HepG2 (cell line): Measurements from ENCODE around the gene CACNA1C. TPM values are rescaled to one million over a fixed set of nuclear protein-coding genes. Genes with fewer than 3 reads are reported as not detected.

Experiments used
- ATAC-seq: fragments of 200-7000 bp; cut with Tn5 transposase; 3 replicates; pipeline ENCODE4 v1.9.1; 2020; ENCODE audit warnings: mild to moderate bottlenecking, moderate library complexity
- BruUV-seq: library from RNA; stranded (reverse); fragments of 400-500 nt; replicated peaks from 2 replicates; lab custom pipeline; 2021; lab: Mats Ljungman, UMichigan
- CTCF ChIA-PET: fragments of 300-600 bp; formaldehyde crosslinking; extraction: SDS; loops from one replicate; lab custom pipeline; 2021; ENCODE audit warnings: low total read pairs, inconsistent platforms, low intra/inter-chr PET ratio; lab: Yijun Ruan, JAX
- POLR2A ChIA-PET: fragments of 350-600 bp; sonication (Branson Sonifier 250); formaldehyde crosslinking; loops from one replicate; lab custom pipeline; 2020; ENCODE audit warnings: antibody characterized with exemption, inconsistent platforms; lab: Yijun Ruan, JAX
- DNase-seq: peaks from one replicate; pipeline ENCODE4 v3.0.0-alpha.2; 2015; ENCODE audit warnings: low spot score
- FAIRE-seq: peaks from 3 replicates; lab custom pipeline; 2011; peaks lifted over from hg19 to GRCh38; lab: Jason Lieb, UNC
- H2AFZ ChIP-seq: one replicate; pipeline ENCODE4 v1.6.1; 2011; ENCODE audit warnings: low read length, inconsistent platforms
- H3K27ac ChIP-seq: fragments of 300-600 bp; 3 replicates; pipeline ENCODE4 v1.8.0; 2011; ENCODE audit warnings: mixed run types, mild to moderate bottlenecking, mixed read lengths, low read length, inconsistent platforms; ENCODE audit not compliant: insufficient read depth; ENCODE audit errors: extremely low read length
- H3K27me3 ChIP-seq, 2 experiments: fragments of 200-600 bp in 1 of 2; 2 replicates in 1 of 2; 3 replicates in 1 of 2; pipeline versions ENCODE4 v1.6.0 to v1.8.0; 2011; ENCODE audit warnings: low read length in 2 of 2, mild to moderate bottlenecking in 2 of 2, moderate library complexity in 2 of 2, inconsistent platforms in 1 of 2; ENCODE audit not compliant: insufficient read depth in 2 of 2, control insufficient read depth in 1 of 2
- H3K36me3 ChIP-seq, 2 experiments: fragments of 200-600 bp in 1 of 2; replicated peaks in 1 of 2; 2 replicates in 1 of 2; 3 replicates in 1 of 2; pipeline versions ENCODE4 v1.5.1 to v1.8.0; 2011; ENCODE audit warnings: low read length in 2 of 2, inconsistent platforms in 1 of 2; ENCODE audit not compliant: insufficient read depth in 2 of 2, control insufficient read depth in 1 of 2
- H3K4me1 ChIP-seq: 2 replicates; pipeline ENCODE4 v1.5.1; 2012; ENCODE audit warnings: low read length, inconsistent platforms; ENCODE audit not compliant: insufficient read depth
- H3K4me2 ChIP-seq: 2 replicates; pipeline ENCODE4 v1.6.0; 2011; ENCODE audit warnings: low read depth, low read length, inconsistent platforms
- H3K4me3 ChIP-seq, 3 experiments: fragments of 200-600 bp in 1 of 3; sonication (generic), shearing (Covaris generic) in 1 of 3; replicated peaks in 1 of 3; 2 replicates each; pipeline ENCODE4 v1.5.1; 2011 to 2016; ENCODE audit warnings: low read length in 3 of 3, inconsistent platforms in 2 of 3, low read depth in 2 of 3, mild to moderate bottlenecking in 2 of 3, control low read depth in 1 of 3, mixed read lengths in 1 of 3; ENCODE audit not compliant: insufficient read depth in 1 of 3
- H3K79me2 ChIP-seq: one replicate; pipeline ENCODE4 v1.6.1; 2011; ENCODE audit warnings: low read length, inconsistent platforms; ENCODE audit not compliant: insufficient read depth
- H3K9ac ChIP-seq: 2 replicates; pipeline ENCODE4 v1.6.0; 2011; ENCODE audit warnings: mild to moderate bottlenecking, low read depth, low read length, inconsistent platforms; ENCODE audit not compliant: insufficient read depth
- H3K9me3 ChIP-seq: 2 replicates; pipeline ENCODE4 v1.5.1; 2012; ENCODE audit warnings: mild to moderate bottlenecking, low read length
- H4K20me1 ChIP-seq: 2 replicates; pipeline ENCODE4 v1.6.0; 2011; ENCODE audit warnings: inconsistent platforms, mild to moderate bottlenecking, low read length, moderate library complexity; ENCODE audit not compliant: insufficient read depth
- GZF1 ChIP-seq: sonication (generic); formaldehyde crosslinking; IDR thresholded peaks from 2 replicates; pipeline ENCODE4 v1.5.1; 2020; ENCODE audit warnings: mild to moderate bottlenecking, missing genetic modification reagents
- HNF4A ChIP-seq: sonication (generic); formaldehyde crosslinking; IDR thresholded peaks from 2 replicates; pipeline ENCODE4 v1.4.0; 2020; ENCODE audit warnings: missing genetic modification reagents
- MEF2D ChIP-seq: sonication (generic); formaldehyde crosslinking; IDR thresholded peaks from 2 replicates; pipeline ENCODE4 v1.5.1; 2020; ENCODE audit warnings: mild to moderate bottlenecking, missing genetic modification reagents
- NCOA1 ChIP-seq: sonication (generic); formaldehyde crosslinking; IDR thresholded peaks from 2 replicates; pipeline ENCODE4 v1.9.0; 2021; ENCODE audit warnings: missing genetic modification reagents
- REL ChIP-seq: sonication (generic); formaldehyde crosslinking; conservative IDR thresholded peaks from 2 replicates; pipeline ENCODE4 v1.8.0; 2022; ENCODE audit warnings: mild to moderate bottlenecking, missing genetic modification reagents, moderate library complexity
- RELA ChIP-seq: sonication (generic); formaldehyde crosslinking; IDR thresholded peaks from 2 replicates; pipeline ENCODE4 v1.4.0; 2020; ENCODE audit warnings: missing genetic modification reagents
- SMAD3 ChIP-seq: sonication (generic); formaldehyde crosslinking; IDR thresholded peaks from 2 replicates; pipeline ENCODE4 v1.4.0; 2020; ENCODE audit warnings: missing genetic modification reagents
- SMARCC2 ChIP-seq: fragments of 450-650 bp; IDR thresholded peaks from 2 replicates; pipeline ENCODE4 v1.6.1; 2017; ENCODE audit warnings: antibody characterized with exemption, mild to moderate bottlenecking
- TCF7L2 ChIP-seq: IDR thresholded peaks from 2 replicates; pipeline ENCODE4 v1.6.1; 2011; ENCODE audit warnings: mild to moderate bottlenecking, low read depth, low read length, moderate library complexity
- ZMYM3 ChIP-seq: sonication (generic); formaldehyde crosslinking; IDR thresholded peaks from 2 replicates; pipeline ENCODE4 v1.5.1; 2020; ENCODE audit warnings: mild to moderate bottlenecking, missing genetic modification reagents
- ZNF3 ChIP-seq: IDR thresholded peaks from 2 replicates; pipeline ENCODE4 v1.7.0; 2017; ENCODE audit warnings: inconsistent platforms
- ZNF33A ChIP-seq: sonication (generic); formaldehyde crosslinking; IDR thresholded peaks from 2 replicates; pipeline ENCODE4 v1.5.1; 2020; ENCODE audit warnings: missing genetic modification reagents, mild to moderate bottlenecking, moderate library complexity, borderline replicate concordance
- ZNF841 ChIP-seq: sonication (generic); formaldehyde crosslinking; IDR thresholded peaks from 2 replicates; pipeline ENCODE4 v1.8.1; 2023; ENCODE audit warnings: missing genetic modification reagents, borderline replicate concordance
- WGBS: methylation state at CpG from one replicate; pipeline ENCODE4 v1.1.6; 2017; ENCODE audit warnings: low lambda C conversion rate; 5-methylcytosine and 5-hydroxymethylcytosine counted together
- in situ Hi-C: cut with HindIII; loops from 2 replicates; pipeline ENCODE4 v1.10.0; 2017; ENCODE audit warnings: low pct_unique_long_range_greater_than_20kb; ENCODE audit not compliant: extremely low pct_ligation_motif_present
- intact Hi-C: fragments of 100-400 bp; cut with micrococcal nuclease; formaldehyde crosslinking; loops from one replicate; pipeline ENCODE4 v1.10.0; 2022; ENCODE audit not compliant: unreplicated experiment
- polyA plus RNA-seq, 8 experiments: library from polyadenylated mRNA; depleted of rRNA in 3 of 8; stranded (reverse) in 7 of 8; unstranded in 1 of 8; fragments of >200 nt; fragmentation: Illumina TruSeq in 4 of 8; extraction: Trizol in 4 of 8; gene quantifications; 2 replicates each; pipeline versions ENCODE4 v1.2.1 to v1.2.3, GENCODE V29; 2011 to 2016; ENCODE audit warnings: low read depth in 4 of 8, missing spikeins in 1 of 8, mixed read lengths in 1 of 8; ENCODE audit not compliant: insufficient read depth in 1 of 8
- total RNA-seq, 5 experiments: library from RNA; depleted of rRNA; stranded (reverse); fragments of >200 nt; fragmentation: Illumina TruSeq; extraction: Trizol; gene quantifications; 2 replicates each; pipeline ENCODE4 v1.2.3, GENCODE V29; 2016; ENCODE audit warnings: low read depth in 1 of 5

Gene CACNA1C
- total and polyA plus RNA-seq, 2 of the 13 experiments (the other 11 are each of a cell fraction or from before 2014, with no cell fraction given): not detected

GRCh38 chr12:2563709-2564108 lies 510.9 kb downstream of the CACNA1C start:
- Histone ChIP-seq H3K27ac (no peak overlapping the region), H3K9me3 (no peaks in the 10 kb centered on the region), H3K9ac (no peak overlapping the region), H4K20me1 (no peaks in the 10 kb centered on the region), H3K4me2 (no peak overlapping the region), H3K27me3 (peaks cover 0 to 34% of the 10 kb centered on the region in 2 experiments; a peak in 2 of 5 replicates), H3K36me3 (no peaks in the 10 kb centered on the region), H3K79me2 (no peaks in the 10 kb centered on the region), H2AFZ (no peak overlapping the region), H3K4me1 (no peaks in the 10 kb centered on the region), H3K4me3 (no peak overlapping the region)
- in situ Hi-C loops: no loop called here
- DNase-seq (no peak), FAIRE-seq (no peak), ATAC-seq (no peak)
- POLR2A ChIA-PET: no interaction called here
- BruUV-seq: no TSS peak
- TF ChIP-seq SMAD3 (CRISPR knock-in tag) (no peak), ZNF33A (CRISPR knock-in tag) (no peak), ZNF3 (CRISPR knock-in tag) (no peak), ZNF841 (CRISPR knock-in tag) (no peak), MEF2D (CRISPR knock-in tag) (no peak), ZMYM3 (CRISPR knock-in tag) (no peak), NCOA1 (CRISPR knock-in tag) (no peak), HNF4A (no peak), TCF7L2 (no peak), GZF1 (no peak), RELA (no peak)
- CTCF ChIA-PET: no interaction called here
- WGBS: 28% methylated on average over 6 of the region's 6 CpGs
- intact Hi-C loops: no loop called here

GRCh38 chr12:2566161-2566560 lies 513.4 kb downstream of the CACNA1C start:
- Histone ChIP-seq H3K4me3 (no peak overlapping the region), H3K27ac (no peak overlapping the region), H3K9me3 (no peaks in the 10 kb centered on the region), H3K27me3 (peaks cover 0 to 28% of the 10 kb centered on the region in 2 experiments; a peak in 2 of 5 replicates), H3K9ac (no peak overlapping the region), H2AFZ (no peak overlapping the region), H3K36me3 (no peaks in the 10 kb centered on the region), H3K79me2 (no peaks in the 10 kb centered on the region), H3K4me1 (no peaks in the 10 kb centered on the region), H3K4me2 (no peak overlapping the region), H4K20me1 (no peaks in the 10 kb centered on the region)
- no TSS peak for BruUV-seq
- TF ChIP-seq SMARCC2 (no peak), REL (CRISPR knock-in tag) (no peak)
- ChIA-PET CTCF (no interaction called here), POLR2A (no interaction called here)
- ATAC-seq (no peak), FAIRE-seq (no peak), DNase-seq (no peak)
- intact Hi-C loops: no loop called here
- 35% methylated on average over 6 of the region's 12 CpGs for WGBS
- in situ Hi-C loops: no loop called here
